ENCODE measurements around the gene AP3S2. TPM values are rescaled to one million over a fixed set of nuclear protein-coding genes. Genes with fewer than 3 reads are reported as not detected.
"Not testable (repeated sequence)": the region's sequence is repeated elsewhere in the genome, so short reads cannot be mapped to it uniquely, and the experiment has no call there.

The AP3S2 gene
- polyA plus RNA-seq (ENCODE audit: insufficient read depth in 1 of 5, insufficient read length in 5 of 5, low replicate concordance in 1 of 5), result 10 to 100 TPM; 22.3 to 37.2 (median 30.1) TPM
- long read RNA-seq, donor 1, full-length matches to known transcripts, result 11 of 11 reads
- long read RNA-seq, donor 1, partial matches to known transcripts, result 0 of 11 reads
- long read RNA-seq, donor 1, other reads (novel, unspliced or antisense), result 0 of 11 reads
- long read RNA-seq, donor 2, full-length matches to known transcripts, result 7 of 7 reads
- long read RNA-seq, donor 2, partial matches to known transcripts, result 0 of 7 reads
- long read RNA-seq, donor 2, other reads (novel, unspliced or antisense), result 0 of 7 reads
- long read RNA-seq, donor 3, full-length matches to known transcripts, result 5 of 5 reads
- long read RNA-seq, donor 3, partial matches to known transcripts, result 0 of 5 reads
- long read RNA-seq, donor 3, other reads (novel, unspliced or antisense), result 0 of 5 reads
- long read RNA-seq, donor 4, full-length matches to known transcripts, result 11 of 11 reads
- long read RNA-seq, donor 4, partial matches to known transcripts, result 0 of 11 reads
- long read RNA-seq, donor 4, other reads (novel, unspliced or antisense), result 0 of 11 reads
- long read RNA-seq, donor 5, full-length matches to known transcripts, result 8 of 8 reads
- long read RNA-seq, donor 5, partial matches to known transcripts, result 0 of 8 reads
- long read RNA-seq, donor 5, other reads (novel, unspliced or antisense), result 0 of 8 reads
- long read RNA-seq, donor 6, full-length matches to known transcripts, result 20 of 20 reads
- long read RNA-seq, donor 6, partial matches to known transcripts, result 0 of 20 reads
- long read RNA-seq, donor 6, other reads (novel, unspliced or antisense), result 0 of 20 reads
- long read RNA-seq, donor 7, full-length matches to known transcripts, result 7 of 7 reads
- long read RNA-seq, donor 7, partial matches to known transcripts, result 0 of 7 reads
- long read RNA-seq, donor 7, other reads (novel, unspliced or antisense), result 0 of 7 reads
- long read RNA-seq, donor 8, full-length matches to known transcripts, result 7 of 7 reads
- long read RNA-seq, donor 8, partial matches to known transcripts, result 0 of 7 reads
- long read RNA-seq, donor 8, other reads (novel, unspliced or antisense), result 0 of 7 reads

DNA sequence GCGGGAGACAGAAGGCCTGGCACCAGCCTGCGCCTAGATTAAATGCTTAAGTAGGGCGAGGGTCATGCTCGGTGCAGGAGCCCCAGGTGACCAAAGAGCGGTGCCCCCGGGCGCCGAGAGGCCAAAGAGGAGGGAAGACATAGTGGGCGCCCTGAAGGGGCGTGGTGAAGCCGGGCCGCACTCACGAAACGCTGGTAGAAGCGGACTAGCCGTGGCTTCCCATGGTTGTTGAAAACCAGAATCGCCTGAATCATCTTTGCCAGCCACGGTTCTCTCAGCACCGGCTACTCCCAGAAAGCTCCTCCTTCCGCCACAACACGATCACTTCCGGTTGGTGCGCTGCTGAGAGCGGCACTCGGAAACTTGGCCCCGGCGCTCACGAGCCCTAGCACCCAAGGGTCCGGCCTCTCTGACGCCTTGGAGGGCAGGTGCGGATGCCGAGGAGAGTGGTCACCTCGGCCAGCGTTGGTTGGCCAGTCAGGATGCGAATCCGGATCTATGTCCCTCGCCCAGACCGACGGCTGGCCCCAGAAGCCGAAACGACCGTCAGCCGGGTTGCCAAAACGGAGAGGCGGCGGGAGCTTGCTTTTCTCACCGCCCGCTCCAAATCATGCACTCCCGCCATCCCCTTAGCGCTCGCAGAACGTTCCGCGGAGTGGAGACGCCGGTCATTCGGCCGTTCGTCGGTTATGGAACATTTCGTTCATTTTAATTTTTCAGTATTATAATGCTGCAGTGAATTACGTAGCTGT, at the start of gene AP3S2:
Gene AP3S2, minus strand, starts transcription at position 299 of the 752 bp plus-strand sequence. Its CDS starts 45 bp downstream, at position 254.
- peak; percentile 92 to 93 for DNase-seq

DNA sequence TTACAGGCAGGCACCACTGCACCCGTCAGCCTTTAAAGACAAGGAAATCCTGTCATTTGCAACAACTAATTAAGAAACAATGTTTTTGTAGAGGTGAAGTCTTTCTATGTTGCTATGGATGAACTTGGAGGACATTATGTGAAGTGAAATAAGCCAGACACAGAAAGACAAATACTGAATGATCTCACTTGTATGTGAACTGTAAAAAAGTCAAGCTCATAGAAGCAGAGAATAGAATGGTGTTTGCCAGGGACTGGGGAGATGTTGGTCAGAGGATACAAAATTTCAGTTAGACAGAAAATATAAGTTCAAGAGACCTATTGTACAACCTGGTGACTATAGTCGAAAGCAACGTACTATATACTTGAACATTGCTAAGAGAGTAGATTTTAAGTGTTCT, 46.1 kb upstream of the AP3S2 start:
- no peak for DNase-seq

DNA sequence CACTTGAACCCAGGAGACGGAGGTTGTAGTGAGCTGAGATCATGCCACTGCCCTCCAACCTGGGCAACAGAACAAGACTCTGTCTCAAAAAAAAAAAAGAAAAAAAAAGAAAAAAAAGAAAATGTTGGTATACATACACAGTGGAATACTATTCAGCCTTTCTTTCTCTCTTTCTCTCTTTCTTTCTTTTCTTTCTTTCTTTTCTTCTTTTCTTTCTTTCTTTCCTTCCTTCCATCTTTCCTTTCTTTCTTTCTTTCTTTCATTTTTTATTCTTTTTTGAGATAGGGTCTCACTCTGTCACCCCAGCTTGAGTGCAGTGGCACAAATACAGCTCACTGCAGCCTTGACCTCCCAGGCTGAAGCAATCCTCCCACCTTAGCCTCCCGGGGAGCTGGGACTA, 45.6 kb upstream of the AP3S2 start:
- DNase-seq, result not testable (repeated sequence)

DNA sequence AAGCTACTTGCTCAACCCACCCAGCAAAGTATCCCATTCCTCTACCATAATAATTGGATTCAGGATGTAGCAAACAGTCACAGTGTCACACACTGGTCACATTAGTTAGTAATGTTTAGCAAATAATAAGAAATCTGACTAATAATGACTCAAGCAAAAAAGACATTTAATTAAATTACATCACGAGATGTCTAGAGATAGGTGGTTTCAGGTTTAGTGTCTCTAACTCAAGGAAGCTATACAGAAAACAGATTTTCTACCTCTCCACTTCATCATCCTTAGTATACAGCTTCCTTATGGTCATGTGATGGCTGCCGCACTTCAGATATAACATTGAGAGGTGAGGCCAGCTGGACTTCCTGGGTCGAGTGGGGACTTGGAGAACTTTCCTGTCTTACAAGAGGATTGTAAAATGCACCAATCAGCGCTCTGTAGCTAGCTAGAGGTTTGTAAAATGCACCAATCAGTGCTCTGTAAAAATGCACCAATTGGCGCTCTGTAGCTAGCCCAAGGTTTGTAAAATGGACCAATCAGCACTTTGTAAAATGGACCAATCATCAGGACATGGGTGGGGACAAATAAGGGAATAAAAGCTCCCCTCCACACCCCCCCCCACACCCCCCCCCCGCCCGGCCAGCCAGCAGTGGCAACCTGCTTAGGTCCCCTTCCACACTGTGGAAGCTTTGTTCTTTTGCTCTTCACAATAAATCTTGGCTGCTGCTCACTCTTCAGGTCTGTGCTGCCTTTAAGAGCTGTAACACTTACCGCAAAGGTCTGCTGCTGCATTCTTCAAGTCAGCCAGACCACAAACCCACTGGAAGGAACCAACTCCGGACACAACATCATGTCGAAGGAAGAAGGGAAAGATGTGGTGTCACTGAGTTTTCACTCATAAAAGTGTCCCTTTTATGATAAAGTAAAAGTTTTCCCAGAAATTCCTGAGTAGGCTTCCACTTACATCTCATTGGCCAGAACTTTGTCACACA, 43.9 kb upstream of the AP3S2 start:
- no peak for DNase-seq

DNA sequence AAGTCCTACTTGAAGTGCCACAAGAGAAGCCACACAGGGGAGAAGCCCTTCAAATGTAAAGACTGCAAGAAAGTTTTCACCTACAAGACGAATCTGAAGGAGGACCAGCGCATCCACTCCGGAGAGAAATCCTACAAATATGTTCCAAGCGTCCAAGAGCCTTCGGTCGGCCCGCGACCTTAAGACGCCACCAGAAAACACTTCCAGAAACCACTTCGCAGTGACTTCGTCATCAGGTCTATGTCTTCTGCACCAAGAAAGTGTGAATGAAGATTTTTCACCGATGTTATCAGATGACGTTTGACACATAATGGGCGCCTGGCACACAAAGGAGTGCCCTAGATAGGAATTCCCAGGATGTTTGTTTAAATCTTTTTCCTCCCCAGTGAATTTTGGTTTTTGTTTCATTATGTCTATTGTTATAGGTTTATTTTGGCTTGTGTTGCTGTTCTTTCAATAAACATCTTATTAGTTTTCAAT, 43.0 kb upstream of the AP3S2 start:
- DNase-seq, result no peak

DNA sequence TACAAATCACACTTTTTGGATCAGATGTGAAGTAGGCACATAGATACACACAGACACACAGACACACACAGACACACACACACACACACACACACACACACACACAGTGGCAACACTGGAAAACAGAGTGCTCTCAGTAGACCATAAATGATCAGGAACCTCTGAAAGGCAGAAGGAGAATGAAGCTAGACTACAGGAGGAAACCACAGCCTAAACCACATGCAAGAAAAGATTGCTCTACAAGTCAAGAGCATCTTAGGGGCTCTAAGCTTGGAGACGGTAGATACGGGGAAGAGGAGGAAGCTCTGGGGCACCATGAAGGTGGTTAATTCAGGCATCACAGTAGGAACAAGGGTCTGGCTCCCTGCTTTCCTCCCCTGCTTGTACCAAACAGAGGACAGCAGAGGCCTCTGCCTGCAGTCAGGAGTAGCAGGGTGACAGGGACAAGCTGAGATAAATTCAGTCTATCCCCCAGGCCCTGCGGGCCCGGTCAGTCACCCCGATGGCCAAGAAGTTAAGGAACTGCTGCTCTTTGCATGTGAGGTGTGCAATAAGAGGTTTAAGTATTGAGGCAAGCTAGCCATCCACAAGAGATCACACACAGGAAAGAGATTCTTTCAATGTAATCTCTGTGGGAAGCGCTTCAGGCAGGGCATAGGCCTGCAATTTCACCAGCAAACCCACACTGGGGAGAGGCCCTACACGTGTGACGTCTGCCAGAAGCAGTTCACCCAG, 42.4 kb upstream of the AP3S2 start:
- no peak for DNase-seq

DNA sequence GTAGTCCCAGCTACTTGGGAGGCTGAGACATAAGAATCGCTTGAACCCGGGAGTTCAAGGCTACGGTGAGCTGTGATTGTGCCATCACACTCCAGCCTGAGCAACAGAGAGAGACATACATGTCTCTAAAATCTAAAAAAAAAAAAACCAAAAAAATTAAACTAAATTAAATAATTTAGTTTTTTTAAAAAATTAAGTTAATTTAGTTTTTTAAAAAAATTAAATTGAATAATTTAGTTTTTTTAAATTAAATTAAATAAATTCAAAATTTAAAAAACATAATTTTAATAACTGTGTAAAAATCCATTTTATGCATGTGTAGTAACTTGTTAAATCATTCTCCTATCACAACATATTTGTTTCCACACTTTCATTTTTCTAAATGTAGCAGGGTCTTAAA, 39.1 kb upstream of the AP3S2 start:
- no peak for DNase-seq

DNA sequence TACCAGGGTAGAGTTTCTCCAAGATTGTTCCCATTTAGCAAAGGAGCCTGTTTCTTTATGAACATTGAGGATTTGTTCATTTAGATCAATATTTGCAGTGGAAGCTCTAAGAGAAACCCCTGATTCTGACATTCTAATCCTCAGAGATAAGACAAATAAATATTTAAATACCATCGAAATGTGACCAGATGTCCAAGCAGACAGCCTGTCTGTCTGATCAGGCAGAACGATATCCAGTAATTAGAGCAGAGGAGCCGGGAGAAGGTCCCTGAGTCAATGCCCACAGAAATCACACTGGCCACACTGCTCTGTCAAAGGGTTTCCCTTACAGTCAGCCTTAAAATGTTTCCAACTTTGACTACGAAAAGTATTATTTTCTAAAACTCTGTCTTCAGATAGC, 34.6 kb upstream of the AP3S2 start:
- DNase-seq, result no peak

DNA sequence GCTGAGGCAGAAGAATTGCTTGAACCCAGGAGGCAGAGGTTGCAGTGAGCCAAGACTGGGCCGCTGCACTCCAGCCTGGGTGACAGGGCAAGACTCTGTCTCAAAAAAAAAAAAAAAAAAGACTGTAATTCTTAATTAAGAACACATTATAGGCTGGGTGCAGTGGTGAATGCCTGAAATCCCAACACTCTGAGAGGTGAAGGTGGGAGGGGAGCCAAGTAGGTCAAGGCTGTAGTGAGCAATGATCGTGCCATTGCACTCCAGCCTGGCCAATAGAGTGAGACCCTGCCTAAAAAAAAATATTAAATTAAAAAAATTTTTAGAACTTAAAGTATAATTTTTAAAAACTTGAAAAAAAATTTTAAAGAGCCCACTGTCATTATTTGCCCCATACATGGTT, 32.4 kb upstream of the AP3S2 start:
- DNase-seq, result no peak

DNA sequence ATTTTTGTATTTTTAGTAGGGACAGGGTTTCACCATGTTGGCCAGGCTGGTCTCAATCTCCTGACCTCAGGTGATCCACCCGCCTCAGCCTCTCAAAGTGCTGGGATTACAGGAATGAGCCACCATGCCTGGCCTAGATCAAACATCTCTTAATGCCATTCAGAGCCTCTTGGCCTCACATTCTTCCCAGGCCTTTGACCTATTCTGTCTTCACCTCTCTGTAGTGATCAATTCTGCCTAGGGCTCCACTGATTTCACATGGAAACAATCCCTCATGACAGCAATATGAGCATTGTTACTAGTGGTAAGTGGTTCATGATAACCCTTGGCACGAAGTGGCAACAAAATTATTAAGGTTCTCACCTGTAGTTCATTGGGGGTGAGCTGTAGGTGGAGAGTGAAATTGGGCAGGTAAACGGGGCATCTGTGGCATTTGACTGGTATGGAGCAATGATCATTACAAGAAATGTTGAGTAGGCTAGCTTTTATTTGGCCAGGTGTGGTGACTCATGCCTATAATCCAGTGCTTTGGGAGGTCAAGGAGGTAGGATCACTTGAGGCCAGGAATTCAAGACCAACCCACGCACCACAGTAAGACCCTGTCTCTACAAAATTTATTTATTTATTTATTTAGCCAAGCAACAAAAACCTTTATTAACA, 23.8 kb upstream of the AP3S2 start:
- no peak for DNase-seq

DNA sequence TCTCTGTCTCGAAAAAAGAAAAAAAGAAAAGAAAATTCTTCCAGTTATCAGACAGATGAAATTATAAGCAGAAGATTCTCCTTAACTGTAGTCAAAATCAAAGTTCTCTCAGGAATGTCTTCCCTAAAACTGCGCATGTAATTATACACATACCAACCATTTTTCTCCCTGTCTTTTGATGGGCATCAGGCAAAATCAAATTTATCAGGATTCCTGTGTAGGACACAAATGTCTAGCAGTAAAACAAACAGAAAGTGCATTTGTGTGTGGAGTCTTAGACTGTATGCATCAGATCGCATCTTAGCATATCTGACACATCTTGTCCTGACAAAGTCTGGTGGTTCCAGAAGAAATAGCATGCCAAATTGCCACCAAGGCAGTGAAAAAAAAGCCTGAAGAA, 22.9 kb upstream of the AP3S2 start:
- DNase-seq, result no peak

DNA sequence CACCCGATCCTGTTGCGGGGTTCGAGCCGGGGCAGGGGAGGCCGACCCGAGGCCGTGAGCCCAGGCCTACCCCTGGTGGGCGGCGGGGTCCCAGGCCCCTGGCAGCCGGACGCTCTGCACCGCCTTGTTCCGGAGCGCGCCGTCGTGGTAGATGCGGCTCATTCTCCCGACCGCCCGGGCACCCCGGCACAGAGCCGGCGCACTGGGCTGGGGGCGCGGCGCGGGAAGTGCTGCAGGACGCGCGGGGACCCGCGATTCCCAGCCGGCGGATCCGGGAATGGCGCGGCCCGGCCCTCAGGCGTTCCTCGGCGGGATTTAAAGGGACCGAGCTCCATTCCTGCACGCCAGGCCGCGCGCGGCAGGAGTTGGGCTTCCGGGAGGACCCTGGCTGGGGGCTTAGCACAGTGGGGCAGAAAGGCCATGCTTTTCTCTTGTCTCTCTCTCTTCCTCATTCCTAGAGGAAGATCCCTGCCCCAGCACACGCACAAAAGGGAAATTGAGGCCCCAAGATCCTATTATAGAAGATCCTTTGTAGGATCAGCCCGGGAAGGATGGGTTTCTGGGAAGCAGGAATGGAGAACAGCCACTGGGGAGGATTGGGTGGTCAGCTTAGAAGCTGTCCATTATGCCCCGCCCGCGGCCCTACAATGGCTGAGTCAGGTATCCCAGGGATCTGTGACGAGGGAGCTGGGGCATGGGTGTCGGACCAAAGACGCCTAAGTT, 19.0 kb upstream of the AP3S2 start, which contains the start of gene ARPIN:
Gene ARPIN, minus strand, starts transcription at position 279 of the 723 bp plus-strand sequence. Its CDS starts 117 bp downstream, at position 162.
- peak; percentile 46 to 64 for DNase-seq

DNA sequence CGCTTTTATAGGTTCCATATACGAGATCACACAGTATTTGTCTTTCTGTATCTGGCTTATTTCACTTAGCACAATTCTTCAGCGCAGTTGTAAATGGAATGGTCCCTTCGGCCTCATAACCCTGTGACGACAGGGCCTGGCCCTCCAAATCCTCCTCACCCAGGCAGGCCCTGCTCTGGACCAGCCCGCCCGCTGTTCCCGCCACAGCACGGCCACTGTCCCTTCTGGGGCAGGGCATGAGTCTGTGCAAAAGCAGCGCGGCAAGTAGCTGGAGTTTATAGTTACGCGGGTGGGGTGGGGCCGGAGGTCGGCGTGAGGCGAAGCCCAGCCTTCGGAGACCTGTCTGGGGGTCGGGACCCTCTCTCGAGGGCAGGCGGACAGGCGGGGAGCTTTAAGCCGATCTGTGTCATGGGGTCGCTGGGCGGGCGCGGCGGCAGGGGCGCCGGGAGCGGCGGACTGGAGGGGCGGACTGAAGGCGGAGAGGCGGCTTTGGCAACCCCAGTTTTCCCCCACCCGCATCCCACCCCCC, 18.4 kb upstream of the AP3S2 start:
- DNase-seq, result peak in 1 of 2 donors; percentile 36

DNA sequence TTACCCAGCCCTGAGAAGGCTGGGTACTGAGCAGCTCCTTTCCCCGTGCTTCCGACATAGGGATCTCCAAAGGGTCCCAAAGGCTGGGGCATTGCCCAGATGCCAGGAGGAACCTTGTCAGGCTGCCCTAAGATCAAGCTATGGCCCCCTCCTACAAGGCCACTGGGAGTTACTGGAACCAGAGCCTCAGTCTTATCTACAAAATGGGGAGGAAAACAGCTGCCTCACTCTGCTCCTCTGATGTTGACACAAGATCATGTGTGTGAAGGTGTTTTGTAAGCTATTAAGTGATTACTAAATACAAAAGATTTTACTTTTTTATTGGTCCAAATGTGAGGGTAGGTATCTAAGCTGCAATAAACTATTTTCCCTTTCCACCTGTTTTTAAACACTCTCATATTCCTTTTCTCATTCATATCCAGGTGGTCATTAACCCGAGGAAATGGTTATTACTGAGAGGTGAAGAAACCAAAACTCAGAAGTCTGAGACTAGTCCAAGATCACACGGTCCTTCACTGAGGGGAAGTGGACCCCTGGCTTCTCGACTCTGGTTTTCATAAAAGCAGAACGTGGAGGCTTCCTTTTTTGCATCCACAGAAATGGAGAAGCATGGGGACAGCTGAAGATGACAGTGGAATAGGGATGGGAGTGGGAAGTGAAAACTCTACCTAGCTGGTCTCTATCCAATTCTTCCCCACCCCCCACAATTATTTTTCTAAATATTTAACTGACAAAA, 17.3 kb upstream of the AP3S2 start:
- no peak for DNase-seq

DNA sequence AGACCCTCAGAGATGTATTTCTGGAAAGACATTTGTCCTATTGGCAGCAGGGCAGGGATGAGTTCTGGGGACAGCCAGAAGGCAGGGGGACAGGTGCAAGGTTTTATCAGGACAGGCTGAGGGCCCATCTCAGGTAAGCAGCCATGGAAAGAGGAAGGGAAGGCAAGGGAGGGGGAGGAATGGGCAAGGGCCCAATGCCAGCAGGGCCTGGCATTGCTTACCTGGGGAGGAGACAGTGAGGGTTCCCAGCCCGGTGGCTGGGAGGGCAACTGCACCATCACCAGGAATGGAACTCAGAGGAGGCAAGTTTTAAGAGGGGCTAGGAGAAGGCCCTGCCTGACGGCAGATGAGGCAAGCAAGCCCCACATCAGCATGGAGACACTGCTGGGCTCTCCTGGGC, 15.8 kb upstream of the AP3S2 start:
- no peak for DNase-seq

DNA sequence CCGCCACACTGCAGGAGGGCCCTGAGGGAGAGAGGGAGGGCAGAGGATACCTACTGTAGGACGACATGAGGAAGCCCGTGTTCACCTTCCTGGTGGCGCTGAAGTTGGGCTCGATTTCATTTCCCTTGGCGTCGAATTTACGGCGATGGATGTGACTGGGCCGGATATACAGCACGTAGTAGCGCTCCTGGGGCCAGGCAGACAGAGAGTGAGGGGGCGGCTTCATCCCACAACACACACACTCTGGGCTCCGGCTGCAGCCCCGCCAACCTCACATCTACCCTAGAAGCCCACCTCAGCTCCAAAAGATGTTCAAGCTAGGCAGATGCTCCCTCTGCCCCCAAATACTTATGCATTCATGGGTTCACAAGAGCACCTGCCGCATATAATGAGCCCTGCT, 14.4 kb upstream of the AP3S2 start:
- DNase-seq, result no peak

DNA sequence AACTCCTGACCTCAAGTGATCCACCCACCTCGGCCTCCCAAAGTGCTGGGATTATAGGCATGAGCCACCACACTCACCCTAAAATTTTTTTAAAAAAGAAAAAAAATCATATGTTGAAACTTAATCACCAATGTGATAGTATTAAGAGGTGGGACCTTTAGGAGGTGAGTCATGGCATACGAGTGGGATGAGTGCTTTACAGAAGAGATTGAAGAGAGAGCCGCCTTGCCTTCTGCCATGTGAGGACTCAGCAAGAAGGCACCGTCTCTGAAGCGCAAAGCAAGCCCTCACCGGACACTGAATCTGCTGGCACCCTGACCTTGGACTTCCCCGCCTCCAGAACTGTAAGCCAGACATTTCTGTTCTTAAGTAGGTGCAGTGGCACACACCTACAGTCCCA, 13.5 kb upstream of the AP3S2 start:
- no peak for DNase-seq
